ENCODE measurements around the gene FAM83G.

DNA sequence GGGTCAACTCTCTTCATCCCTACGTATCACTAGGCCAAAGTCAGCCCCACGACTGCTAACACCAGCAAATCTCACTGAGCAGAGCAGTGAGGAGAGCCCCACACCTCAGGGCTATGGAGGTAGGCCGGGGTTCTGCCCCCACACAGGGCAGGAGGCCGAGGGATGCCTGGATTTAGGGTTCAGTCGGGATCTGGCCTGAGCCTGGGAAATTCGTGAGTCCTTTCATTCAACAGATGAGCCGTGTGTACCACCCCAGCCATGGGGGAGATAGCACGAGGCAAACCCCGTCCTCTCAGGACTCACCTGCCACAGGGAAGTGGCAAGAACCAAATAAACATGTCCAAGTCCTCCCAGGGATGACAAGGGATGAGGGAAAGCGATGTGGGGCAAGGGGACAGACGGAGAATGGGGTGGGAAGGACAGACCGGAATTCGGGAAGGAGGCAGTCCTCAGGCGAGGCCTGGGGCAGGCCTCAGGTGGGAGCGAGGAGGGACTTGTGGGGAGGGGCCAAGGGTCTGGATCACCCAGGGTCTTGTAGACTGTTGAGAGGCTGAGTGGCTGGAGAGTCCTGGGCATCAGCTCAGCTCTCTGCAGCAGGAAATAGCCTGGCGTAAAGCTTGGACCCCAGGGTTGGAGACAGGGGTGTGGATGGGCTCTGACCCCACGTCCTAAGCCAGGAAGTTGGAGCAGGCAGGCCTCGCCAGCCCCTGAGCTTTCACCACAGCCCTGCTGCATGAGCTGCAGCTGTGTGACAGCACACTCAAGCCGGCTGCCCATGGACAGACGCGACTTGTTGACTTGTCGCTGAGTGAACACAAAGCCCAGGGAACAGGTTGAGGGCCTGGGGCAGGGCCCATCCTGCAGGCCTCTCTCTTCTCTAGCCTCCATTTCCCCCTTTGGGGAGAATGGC, 7.9 kb upstream of the FAM83G start:
- no peak for TF ChIP-seq POLR2A (IDR thresholded peaks at IDR 0.05)
- TF ChIP-seq, protein P1, sequence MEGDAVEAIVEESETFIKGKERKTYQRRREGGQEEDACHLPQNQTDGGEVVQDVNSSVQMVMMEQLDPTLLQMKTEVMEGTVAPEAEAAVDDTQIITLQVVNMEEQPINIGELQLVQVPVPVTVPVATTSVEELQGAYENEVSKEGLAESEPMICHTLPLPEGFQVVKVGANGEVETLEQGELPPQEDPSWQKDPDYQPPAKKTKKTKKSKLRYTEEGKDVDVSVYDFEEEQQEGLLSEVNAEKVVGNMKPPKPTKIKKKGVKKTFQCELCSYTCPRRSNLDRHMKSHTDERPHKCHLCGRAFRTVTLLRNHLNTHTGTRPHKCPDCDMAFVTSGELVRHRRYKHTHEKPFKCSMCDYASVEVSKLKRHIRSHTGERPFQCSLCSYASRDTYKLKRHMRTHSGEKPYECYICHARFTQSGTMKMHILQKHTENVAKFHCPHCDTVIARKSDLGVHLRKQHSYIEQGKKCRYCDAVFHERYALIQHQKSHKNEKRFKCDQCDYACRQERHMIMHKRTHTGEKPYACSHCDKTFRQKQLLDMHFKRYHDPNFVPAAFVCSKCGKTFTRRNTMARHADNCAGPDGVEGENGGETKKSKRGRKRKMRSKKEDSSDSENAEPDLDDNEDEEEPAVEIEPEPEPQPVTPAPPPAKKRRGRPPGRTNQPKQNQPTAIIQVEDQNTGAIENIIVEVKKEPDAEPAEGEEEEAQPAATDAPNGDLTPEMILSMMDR (IDR thresholded peaks at IDR 0.05): no peak
